HG02938 (cell line): Measurements from ENCODE around the gene ACTL6A.
"Not testable (repeated sequence)": the region's sequence is repeated elsewhere in the genome, so short reads cannot be mapped to it uniquely, and the experiment has no call there.

Experiments used
- ATAC-seq: cut with Tn5 transposase; IDR thresholded peaks from one replicate; pipeline ENCODE4 v1.9.1; 2021; ENCODE audit warnings: mild to moderate bottlenecking, moderate library complexity; ENCODE audit not compliant: unreplicated experiment

The ACTL6A gene

DNA sequence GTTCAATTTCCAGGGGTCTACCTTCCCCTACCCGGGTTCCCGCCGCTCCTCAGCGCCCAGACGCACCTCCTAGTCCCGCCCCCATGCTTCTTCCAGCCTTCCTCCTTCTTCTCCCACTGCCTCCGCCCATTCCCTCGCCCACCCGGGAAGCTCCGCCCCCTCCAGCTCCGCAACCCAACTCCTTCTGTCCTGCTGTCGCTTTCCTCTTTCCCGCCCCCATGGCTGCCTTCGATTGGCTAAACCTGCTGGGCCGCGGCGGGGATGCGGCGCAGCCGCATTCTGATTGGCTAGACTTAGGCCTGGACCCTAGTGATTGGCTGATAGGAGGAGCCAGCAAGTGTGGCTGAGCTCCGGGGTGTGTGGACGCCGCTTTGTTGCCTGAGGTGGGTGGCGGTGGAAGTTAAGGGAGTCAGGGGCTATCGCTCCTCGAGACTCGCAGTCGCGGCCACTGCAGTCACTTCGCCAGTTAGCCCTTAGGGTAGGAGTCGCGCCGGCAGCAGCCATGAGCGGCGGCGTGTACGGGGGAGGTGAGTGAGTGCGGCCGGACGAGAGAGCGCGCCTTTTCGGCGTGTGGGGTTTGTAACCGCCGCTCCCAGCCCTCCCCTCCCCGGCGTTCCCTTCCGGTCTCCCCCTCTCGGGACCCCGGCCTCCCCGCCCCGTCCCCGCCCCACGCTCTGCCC, at the start of gene ACTL6A:
ACTL6A (plus strand) TSS at position 336 of the 680 bp plus-strand sequence; CDS start at position 503, 167 bp downstream.
- ATAC-seq = peak; percentile 93

- no peak for ATAC-seq
Observed at GRCh38 chr3:179513862-179514261, 48.9 kb upstream of the ACTL6A start.

GRCh38 chr3:179516461-179517251, 46.1 kb upstream of the ACTL6A start:
- not testable (repeated sequence) for ATAC-seq

GRCh38 chr3:179526482-179526881, 36.2 kb upstream of the ACTL6A start:
- no peak for ATAC-seq

- no peak for ATAC-seq
Observed at GRCh38 chr3:179526989-179527391, 35.7 kb upstream of the ACTL6A start.

DNA sequence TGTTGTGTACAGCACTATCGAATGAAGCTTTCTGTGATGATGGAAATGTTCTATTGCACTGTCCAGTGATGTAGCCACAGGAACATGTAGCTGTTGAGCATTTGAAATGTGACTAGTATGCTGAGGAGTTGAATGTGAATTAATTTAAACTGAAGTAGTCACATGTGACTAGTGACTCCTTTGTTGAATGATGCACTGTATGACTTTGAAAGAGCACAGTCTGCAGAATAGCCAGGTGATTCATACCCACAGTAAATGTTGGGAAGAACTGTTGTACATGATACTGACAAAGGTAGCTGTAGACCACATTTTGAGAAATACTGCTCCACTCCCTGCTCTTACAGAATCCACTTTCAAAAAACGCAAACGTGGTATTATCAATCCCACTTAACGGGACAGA, 34.0 kb upstream of the ACTL6A start:
- ATAC-seq = no peak

DNA sequence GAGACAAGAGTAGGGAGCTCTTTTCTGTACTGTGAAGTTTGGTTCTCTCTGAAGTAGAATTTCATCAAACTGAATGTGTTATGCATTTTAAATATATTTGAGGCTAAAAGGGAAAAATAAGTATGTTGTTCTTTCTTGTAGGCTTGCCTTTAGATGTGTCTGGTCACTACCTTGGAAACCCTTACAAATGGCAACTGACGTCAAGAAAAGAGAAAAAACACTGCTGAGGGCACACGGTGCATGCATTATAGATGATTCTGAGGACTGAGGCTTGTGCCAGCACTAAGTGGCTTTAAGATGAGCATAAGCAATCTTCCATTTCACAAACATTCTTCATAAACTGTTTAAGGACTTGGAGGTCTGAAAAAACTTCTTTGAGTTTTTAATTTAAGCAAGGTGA, 31.1 kb upstream of the ACTL6A start:
- ATAC-seq = no peak

DNA sequence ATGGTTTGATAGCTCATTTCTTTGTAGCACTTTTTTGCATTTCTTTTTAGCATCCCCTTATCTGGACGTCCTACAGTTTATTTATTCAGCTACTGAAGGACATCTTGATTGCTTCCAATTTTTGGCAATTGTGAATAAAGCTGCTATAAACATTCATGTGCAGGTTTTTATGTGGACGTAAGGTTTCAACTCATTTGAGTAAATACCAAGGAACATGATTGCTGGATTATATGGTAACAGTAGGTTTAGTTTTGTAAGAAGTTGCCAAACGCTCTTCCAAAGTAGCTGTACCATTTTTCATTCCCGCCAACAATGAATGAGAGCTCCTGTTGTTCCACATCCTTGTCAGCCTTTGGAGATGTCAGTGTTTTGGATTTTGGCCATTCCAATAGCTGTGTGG, 29.5 kb upstream of the ACTL6A start:
- ATAC-seq = no peak

DNA sequence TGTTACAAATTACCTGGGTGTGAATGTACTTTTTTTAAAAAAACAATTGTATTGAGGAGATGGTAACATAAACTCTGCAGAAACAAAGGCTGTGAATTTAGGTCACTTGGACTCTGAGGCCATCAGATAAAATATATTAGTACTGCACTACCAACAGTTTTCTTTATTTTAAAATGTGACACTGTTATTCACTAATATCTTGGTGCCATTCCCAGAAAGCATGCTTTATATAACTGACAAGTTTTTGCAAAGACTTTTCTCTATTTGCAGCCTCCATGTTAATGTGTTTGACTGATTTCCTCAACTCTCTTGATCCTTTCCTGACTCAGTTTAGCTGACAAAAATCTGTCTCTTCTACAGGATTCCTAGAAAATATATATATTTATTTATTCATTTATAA, 26.5 kb upstream of the ACTL6A start:
- ATAC-seq = no peak

GRCh38 chr3:179541094-179541493, 21.6 kb upstream of the ACTL6A start:
- no peak for ATAC-seq

DNA sequence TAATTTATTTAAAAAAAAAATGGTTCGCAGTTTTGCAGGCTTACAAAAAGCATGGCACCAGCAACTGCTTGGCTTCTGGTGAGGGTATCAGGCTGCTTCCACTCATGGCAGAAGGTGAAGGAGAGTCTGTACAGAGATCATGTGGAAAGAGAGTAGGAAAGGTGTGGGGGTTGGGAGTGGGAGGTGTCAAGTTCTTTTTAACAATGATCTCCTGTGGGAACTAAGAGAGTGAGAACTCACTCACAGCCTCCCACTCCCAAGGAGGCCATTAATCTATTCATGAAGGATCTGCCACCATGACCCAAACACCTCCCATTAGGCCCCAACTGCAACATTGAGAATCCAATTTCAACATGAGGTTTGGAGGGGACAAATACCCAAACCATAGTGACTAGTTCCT, 21.1 kb upstream of the ACTL6A start:
- no peak for ATAC-seq

DNA sequence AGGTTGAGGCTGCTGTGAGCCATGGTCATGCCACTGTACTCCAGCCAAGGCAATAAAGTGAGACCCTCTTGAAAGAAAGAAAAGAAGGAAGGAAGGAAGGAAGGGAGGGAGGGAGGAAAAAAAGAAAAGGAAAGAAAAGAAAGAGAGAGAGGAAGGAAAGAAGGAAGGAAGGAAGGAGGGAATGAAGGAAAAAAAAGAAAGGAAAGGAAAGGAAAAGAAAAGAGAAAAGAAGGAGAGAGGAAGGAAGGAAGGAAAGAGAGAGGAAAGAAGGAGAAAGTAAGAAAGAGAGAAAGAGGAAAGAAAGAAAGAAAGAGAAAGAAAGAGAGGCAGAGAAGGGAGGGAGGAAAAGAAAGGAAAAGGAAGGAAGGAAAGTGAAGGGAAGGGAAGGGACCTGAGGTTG, 20.4 kb upstream of the ACTL6A start:
- ATAC-seq = no peak

GRCh38 chr3:179544981-179545645, 17.6 kb upstream of the ACTL6A start:
- no peak for ATAC-seq

DNA sequence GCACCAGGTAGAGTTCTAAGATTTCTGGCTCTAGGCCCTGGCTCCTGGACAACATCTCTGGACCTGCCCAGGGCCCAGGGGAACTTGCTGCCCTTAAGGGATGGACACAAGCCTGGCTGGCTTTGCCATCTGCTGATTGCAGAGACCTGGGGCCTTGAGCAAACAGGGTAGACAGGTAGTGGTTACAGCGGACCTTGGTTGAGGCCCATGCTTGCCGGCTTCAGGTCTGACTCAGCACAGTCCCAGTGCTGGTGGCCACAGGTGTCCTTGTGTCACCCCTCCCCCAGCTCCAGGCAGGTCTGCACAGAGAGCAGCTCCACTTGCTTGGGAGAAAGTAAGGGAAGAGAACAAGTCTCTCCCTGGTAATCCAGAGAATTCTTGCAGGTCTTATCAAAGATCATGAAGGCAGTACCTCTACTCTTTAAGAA, 15.9 kb upstream of the ACTL6A start:
- no peak for ATAC-seq

GRCh38 chr3:179551349-179552105, 11.2 kb upstream of the ACTL6A start:
- no peak for ATAC-seq

DNA sequence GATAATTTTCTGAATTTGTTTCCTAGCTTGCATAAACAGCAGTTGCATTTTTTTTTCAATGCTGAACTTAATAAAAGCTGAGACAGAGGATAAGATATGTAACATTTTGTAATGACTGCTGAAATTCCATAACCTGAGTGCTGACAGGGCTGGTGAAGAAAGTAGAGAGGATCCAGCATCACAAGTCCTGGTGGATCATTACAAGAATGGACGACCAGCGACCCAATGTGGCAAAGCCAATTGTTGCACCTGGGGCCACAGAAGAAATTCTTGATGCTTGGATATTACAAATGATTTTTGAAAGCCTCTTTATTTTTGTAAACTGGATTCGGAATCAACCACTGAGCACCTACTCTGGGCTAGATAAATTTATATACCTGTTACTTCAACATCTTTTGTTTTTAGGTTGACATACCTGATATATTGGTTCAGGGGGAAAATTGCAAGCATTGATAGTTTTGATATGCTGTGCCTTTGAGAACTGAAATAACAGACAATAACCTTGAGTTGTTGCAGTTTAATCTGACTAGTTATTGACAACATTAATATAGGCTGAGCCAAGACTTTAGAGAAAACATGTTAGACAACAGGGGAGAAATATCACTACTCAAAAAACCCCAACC, 3.9 kb upstream of the ACTL6A start:
- no peak for ATAC-seq

DNA sequence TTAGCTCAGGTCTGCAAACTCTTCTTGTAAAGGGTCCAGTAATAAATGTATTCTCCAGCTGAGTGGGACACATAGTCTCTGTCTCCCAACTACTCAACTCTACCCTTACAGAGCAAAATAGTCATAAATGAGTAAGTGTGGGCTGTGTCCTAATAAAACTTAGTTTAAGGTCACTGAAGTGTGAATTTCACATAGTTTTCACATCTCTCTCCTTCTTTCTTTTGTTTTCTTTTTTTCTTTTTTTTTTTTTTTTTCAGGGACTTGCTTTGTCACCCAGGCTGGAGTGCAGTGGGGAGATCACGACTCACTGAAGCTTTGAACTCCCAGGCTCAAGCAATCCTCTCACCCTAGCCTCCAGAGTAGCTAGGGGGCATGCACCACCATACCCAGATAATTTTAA, 1.9 kb upstream of the ACTL6A start:
- ATAC-seq = no peak

GRCh38 chr3:179563271-179563783, 601 bp downstream of the ACTL6A start:
- ATAC-seq = peak; percentile 62

DNA sequence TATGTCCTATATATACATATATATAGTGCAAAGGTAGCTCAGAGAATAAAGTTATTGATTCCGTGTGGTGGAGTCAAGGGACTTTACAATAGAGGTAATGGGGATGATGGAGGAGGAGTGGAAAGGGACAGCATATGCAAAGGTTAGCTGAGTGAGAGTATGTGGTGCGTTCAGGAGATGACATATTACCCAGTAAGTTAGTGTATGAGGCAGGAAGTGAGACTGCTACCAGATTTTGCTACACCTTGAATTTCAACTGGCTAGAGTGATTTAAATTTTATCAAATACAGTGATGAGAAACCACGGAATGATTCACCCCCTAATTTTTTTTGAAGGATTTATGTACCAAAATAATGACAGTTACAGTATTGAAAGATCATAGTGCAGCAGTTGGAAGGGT, 2.8 kb downstream of the ACTL6A start:
- ATAC-seq = no peak

- no peak for ATAC-seq
Observed at GRCh38 chr3:179580992-179581391, 18.3 kb downstream of the ACTL6A start.
